Stimulated activated CD4-positive, alpha-beta T cell treated with anti-CD3 and anti-CD28 coated beads, Interleukin-2, amount 100 ng/mL, for 48 hours (primary cell): ENCODE measurements around the gene CNPY1.
"Not testable (repeated sequence)": the region's sequence is repeated elsewhere in the genome, so short reads cannot be mapped to it uniquely, and the experiment has no call there.

ENCODE experiments used
- DNase-seq, 2 donors: peaks; one replicate each; pipeline ENCODE4 v3.0.0-alpha.2; 2020

CNPY1 gene

GRCh38 chr7:155577509-155577905 lies 31.1 kb upstream of the CNPY1 start:
- DNase-seq, result no peak

GRCh38 chr7:155576900-155577508 lies 30.6 kb upstream of the CNPY1 start:
- no peak for DNase-seq

GRCh38 chr7:155576416-155576815 lies 30.1 kb upstream of the CNPY1 start:
- DNase-seq, result no peak

GRCh38 chr7:155574556-155575290 lies 28.4 kb upstream of the CNPY1 start:
- no peak for DNase-seq

GRCh38 chr7:155571581-155572345 lies 25.4 kb upstream of the CNPY1 start:
- no peak for DNase-seq

- DNase-seq, result no peak
Observed at GRCh38 chr7:155570991-155571390, 24.6 kb upstream of the CNPY1 start.

- no peak for DNase-seq
Observed at GRCh38 chr7:155570171-155570958, 24.0 kb upstream of the CNPY1 start.

GRCh38 chr7:155569681-155570080 lies 23.3 kb upstream of the CNPY1 start:
- no peak for DNase-seq

GRCh38 chr7:155568842-155569494 lies 22.6 kb upstream of the CNPY1 start:
- no peak for DNase-seq

- DNase-seq, result no peak
Observed at GRCh38 chr7:155568333-155568660, 21.9 kb upstream of the CNPY1 start.

GRCh38 chr7:155567646-155568332 lies 21.4 kb upstream of the CNPY1 start:
- DNase-seq, result no peak

GRCh38 chr7:155566011-155566836 lies 19.9 kb upstream of the CNPY1 start:
- DNase-seq, result no peak

GRCh38 chr7:155565596-155565995 lies 19.2 kb upstream of the CNPY1 start:
- DNase-seq, result no peak

- DNase-seq, result not testable (repeated sequence)
Observed at GRCh38 chr7:155562976-155563375, 16.6 kb upstream of the CNPY1 start.

GRCh38 chr7:155562106-155562505 lies 15.7 kb upstream of the CNPY1 start:
- no peak for DNase-seq

GRCh38 chr7:155560982-155561686 lies 14.8 kb upstream of the CNPY1 start:
- no peak for DNase-seq

- DNase-seq, result no peak
Observed at GRCh38 chr7:155560196-155560885, 14.0 kb upstream of the CNPY1 start.

GRCh38 chr7:155559519-155560108 lies 13.3 kb upstream of the CNPY1 start:
- DNase-seq, result no peak

GRCh38 chr7:155558961-155559360 lies 12.6 kb upstream of the CNPY1 start:
- no peak for DNase-seq
